Ovary (tissue), 9 donors: ENCODE data around the gene CD63. TPM values are rescaled to one million over a fixed set of nuclear protein-coding genes. Genes with fewer than 3 reads are reported as not detected.

Experiments
- DNase-seq, 5 donors: peaks; one replicate each; pipeline ENCODE4 v3.0.0-alpha.2; 2019 to 2020
- H3K27ac ChIP-seq, 2 donors: fragments of 200-600 bp; one replicate each; pipeline versions ENCODE4 v1.5.1 to v1.8.0; 2019 to 2022
- H3K27me3 ChIP-seq: fragments of 200-600 bp; one replicate; pipeline ENCODE4 v1.8.0; 2022
- H3K36me3 ChIP-seq: fragments of 200-600 bp; sonication (generic); one replicate; pipeline ENCODE4 v1.5.1; 2019
- H3K4me1 ChIP-seq: one replicate; pipeline ENCODE4 v1.8.1; 2013; ENCODE audit warnings: mild to moderate bottlenecking, moderate library complexity; ENCODE audit not compliant: insufficient read depth
- H3K4me3 ChIP-seq: fragments of 200-600 bp; sonication (generic); one replicate; pipeline ENCODE4 v1.5.1; 2017
- H3K9me3 ChIP-seq, 2 donors: fragments of 200-600 bp in 1 of 2; sonication (generic) in 1 of 2; one replicate each; pipeline versions ENCODE4 v1.5.1 to v1.8.1; 2013 to 2019; ENCODE audit warnings: mild to moderate bottlenecking in 1 of 2, moderate library complexity in 1 of 2
- EP300 ChIP-seq: sonication (generic); formaldehyde crosslinking; IDR thresholded peaks from one replicate; pipeline ENCODE4 v1.6.1; 2017; ENCODE audit warnings: antibody characterized with exemption
- POLR2A ChIP-seq: fragments of 450-650 bp; IDR thresholded peaks from one replicate; pipeline ENCODE4 v1.6.1; 2017; ENCODE audit warnings: antibody characterized with exemption, mild to moderate bottlenecking, moderate library complexity
- WGBS, 3 donors: extraction: QIAGEN DNeasy Blood & Tissue Kit in 1 of 3; methylation state at CpG; one replicate each; pipeline versions ENCODE4 v1.1.5 to v1.1.7; 2013 to 2017; 5-methylcytosine and 5-hydroxymethylcytosine counted together
- intact Hi-C, 4 donors: fragments of 100-400 bp; cut with DNase I; formaldehyde crosslinking; loops; one replicate each; pipeline versions ENCODE4 v1.11.0 to v1.15.1; 2022 to 2023
- polyA plus RNA-seq, 2 donors: library from polyadenylated mRNA; stranded (reverse); fragments of 200-250 nt in 1 of 2; fragments of 350-450 nt in 1 of 2; fragmentation: Illumina TruSeq in 1 of 2; extraction: RNeasy Lipid Tissue Mini Kit (QIAGEN cat#74804) in 1 of 2; gene quantifications; one replicate each; pipeline ENCODE4 v1.2.3, GENCODE V29; 2013 to 2014
- total RNA-seq, 7 donors: library from RNA; depleted of rRNA in 2 of 7; stranded (reverse); fragments of >200 nt in 2 of 7; fragmentation: NEBNext Ultra II Directional in 3 of 7; extraction: Animal tissue kit (Norgen Biotek cat#: 25700) in 3 of 7; gene quantifications; one replicate each; pipeline versions ENCODE4 v1.1.0 to v1.2.4, GENCODE V29; 2016 to 2023
- TF ChIP-seq, protein P1 (sequence below), 3 donors: fragments of 450-650 bp in 2 of 3; fragments of 200-600 bp in 1 of 3; IDR thresholded peaks; one replicate each; pipeline versions ENCODE4 v1.5.1 to v1.8.0; 2016 to 2022; ENCODE audit warnings: antibody characterized with exemption in 3 of 3, mild to moderate bottlenecking in 1 of 3
- donor health status: DM: no; HTN: no; CAD: no; lungs with moderate emphysema.
- donor health status: DM: no; HTN: no; CAD: no.
- donor health status: Bipolar disorder and iron deficiency.
- donor health status: DM: yes; HTN: yes; CAD: no.
- donor health status: DM: no; HTN: no; CAD: no.
- donor health status: DM: yes; HTN: yes; CAD: no.

Gene CD63
- total and polyA plus RNA-seq, 9 donors, result 406 to 1,943 (median 762) TPM

DNA sequence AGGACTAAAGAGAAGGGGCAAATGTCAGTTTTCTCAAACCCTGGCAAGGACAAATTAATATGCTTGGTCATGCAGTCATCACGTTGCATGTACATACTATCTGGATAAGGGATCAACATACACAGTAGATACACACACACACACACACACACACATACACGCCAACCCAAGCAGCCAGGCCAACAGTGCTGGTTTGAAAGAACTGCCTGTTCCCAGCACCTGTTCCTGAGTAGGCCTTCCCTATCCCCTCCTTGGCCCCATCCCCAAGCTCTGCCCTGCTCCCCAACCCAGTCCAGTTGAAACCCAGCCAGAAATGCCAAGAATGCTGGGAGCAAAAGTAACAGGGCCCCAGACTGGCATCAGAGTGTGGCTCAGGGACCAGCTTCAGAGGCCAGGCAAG, 25.5 kb downstream of the CD63 start:
- 75 to 87% (median 79%) methylated on average over 2 of the region's 2 CpGs for WGBS, 3 donors
- H3K4me3 ChIP-seq, result no peak overlapping the region

DNA sequence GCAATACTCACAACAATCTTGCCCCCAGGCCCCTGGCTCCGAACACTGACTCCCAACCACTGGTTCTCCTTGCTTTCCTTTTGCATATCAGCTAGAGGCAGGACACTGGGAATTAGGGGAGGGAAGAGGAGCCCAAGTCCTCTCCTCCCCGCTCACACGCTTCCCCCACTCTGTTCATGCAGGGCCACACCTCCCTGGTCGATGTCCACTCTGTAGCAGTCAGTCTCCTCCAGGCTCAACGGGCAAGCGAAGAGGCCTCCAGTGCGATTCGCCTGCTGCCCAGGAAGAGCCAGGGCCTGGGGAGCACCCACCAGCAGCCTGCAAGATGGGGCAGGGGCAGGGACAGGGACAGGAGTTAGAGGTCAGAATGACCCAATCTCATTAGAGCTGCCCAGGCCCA, 25.9 kb downstream of the CD63 start:
- H3K4me3 ChIP-seq, result no peak overlapping the region
- H3K27me3 ChIP-seq, result no peaks in the 10 kb centered on the region
- no peak overlapping the region for H3K27ac ChIP-seq
- 81 to 90% (median 86%) methylated on average over 8 of the region's 8 CpGs for whole genome bisulfite sequencing, 3 donors
- TF ChIP-seq, protein P1, sequence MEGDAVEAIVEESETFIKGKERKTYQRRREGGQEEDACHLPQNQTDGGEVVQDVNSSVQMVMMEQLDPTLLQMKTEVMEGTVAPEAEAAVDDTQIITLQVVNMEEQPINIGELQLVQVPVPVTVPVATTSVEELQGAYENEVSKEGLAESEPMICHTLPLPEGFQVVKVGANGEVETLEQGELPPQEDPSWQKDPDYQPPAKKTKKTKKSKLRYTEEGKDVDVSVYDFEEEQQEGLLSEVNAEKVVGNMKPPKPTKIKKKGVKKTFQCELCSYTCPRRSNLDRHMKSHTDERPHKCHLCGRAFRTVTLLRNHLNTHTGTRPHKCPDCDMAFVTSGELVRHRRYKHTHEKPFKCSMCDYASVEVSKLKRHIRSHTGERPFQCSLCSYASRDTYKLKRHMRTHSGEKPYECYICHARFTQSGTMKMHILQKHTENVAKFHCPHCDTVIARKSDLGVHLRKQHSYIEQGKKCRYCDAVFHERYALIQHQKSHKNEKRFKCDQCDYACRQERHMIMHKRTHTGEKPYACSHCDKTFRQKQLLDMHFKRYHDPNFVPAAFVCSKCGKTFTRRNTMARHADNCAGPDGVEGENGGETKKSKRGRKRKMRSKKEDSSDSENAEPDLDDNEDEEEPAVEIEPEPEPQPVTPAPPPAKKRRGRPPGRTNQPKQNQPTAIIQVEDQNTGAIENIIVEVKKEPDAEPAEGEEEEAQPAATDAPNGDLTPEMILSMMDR (IDR thresholded peaks at IDR 0.05), result no peak
- TF ChIP-seq POLR2A, result no peak
- no peak for TF ChIP-seq EP300
- H3K4me1 ChIP-seq, result peaks cover 5% of the 10 kb centered on the region
- H3K9me3 ChIP-seq, result no peaks in the 10 kb centered on the region
- H3K36me3 ChIP-seq, result no peaks in the 10 kb centered on the region
- DNase-seq, result no peak
- intact Hi-C loops, result no loop called here

More for the DNA sequence above, 25.5 kb downstream of the CD63 start:
- Histone ChIP-seq H3K4me1 (peaks cover 5% of the 10 kb centered on the region), H3K27ac (no peak overlapping the region), H3K36me3 (no peaks in the 10 kb centered on the region), H3K27me3 (no peaks in the 10 kb centered on the region), H3K9me3 (no peaks in the 10 kb centered on the region)
- TF ChIP-seq EP300 (no peak), POLR2A (no peak)
- TF ChIP-seq, protein P1 (IDR thresholded peaks at IDR 0.05), result no peak
- intact Hi-C loops, result no loop called here
- DNase-seq, result peak in 1 of 5 donors; percentile 9

DNA sequence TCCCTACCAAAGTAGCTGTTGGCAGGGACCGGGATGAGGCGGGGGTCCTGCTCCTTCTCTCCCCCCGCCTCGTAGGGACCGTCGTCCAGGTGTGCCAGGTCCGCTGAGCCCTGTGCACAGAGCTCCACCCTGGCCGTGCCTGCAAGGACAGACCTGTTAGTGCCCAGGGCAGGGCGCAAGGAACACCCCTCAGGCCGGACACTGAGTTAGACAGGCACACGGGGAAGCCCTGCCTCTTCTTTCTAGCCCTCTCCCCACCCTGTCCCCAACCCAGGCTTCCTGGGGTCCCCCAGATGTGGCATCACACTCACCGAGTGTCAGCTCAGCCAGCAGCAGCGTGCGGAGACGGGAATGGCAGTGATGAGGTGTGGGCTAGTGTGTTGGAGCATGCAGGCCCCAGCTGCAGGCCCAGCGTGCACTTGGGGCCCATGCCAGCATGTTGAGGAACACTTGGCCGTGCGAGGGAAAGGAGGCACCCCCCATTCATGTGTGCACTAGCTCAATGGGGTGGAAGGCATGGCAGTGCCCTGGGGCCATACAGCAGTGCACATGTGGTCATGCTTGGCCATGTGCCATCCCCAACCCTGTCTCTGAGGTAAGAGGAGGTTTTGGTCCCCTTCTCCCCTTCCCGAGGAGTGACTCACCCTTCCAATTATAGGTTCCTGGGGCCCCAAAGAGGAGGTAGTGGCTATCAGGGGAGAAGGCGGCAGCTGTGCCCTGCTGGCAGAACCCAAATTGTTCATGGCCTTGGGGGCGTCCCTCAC, 28.4 kb downstream of the CD63 start:
- Histone ChIP-seq H3K36me3 (no peaks in the 10 kb centered on the region), H3K4me1 (no peaks in the 10 kb centered on the region)

DNA sequence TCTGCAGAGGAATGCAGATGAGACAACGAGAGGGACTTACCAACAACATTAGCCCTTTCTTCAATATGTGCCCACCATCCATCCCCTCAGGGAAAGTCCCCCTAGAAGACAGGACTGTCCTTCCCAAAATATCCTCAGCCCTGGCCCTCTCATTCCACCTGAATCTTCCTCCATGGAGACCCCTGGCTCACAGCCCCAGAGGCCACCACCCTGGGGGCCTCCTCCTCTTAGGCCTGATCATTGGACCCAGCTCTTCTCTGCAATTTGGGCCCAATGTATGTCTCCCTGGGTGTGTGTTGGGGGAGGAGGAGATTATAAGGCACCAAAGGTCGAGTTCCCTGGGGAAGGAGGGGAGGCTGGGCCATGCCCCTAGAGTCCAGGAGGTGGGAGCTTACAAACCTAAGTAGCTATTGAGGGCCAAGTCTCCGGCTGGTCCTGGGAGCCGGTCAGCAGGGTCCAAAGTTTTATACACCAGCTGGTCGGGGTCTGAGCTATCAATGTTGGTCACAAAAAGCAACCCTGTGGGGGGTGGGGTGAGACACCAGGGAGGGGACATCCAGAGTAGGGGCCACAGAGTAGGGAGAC, 29.2 kb downstream of the CD63 start:
- peak in 2 of 5 donors; percentile 5 to 16 for DNase-seq
- H3K27ac ChIP-seq, result no peak overlapping the region
- H3K4me1 ChIP-seq, result no peaks in the 10 kb centered on the region
- WGBS, 3 donors, result 58 to 63% (median 62%) methylated on average over 5 of the region's 5 CpGs
- H3K4me3 ChIP-seq, result no peak overlapping the region
- H3K9me3 ChIP-seq, result no peaks in the 10 kb centered on the region
- intact Hi-C loops, result no loop called here
- H3K36me3 ChIP-seq, result no peaks in the 10 kb centered on the region
- TF ChIP-seq EP300 (no peak), POLR2A (no peak)
- TF ChIP-seq, protein P1 (IDR thresholded peaks at IDR 0.05), result no peak
- no peaks in the 10 kb centered on the region for H3K27me3 ChIP-seq

More for the DNA sequence above, 28.4 kb downstream of the CD63 start:
- no peak overlapping the region for H3K4me3 ChIP-seq
- no peaks in the 10 kb centered on the region for H3K9me3 ChIP-seq
- TF ChIP-seq POLR2A (no peak), EP300 (no peak)
- TF ChIP-seq, protein P1 (IDR thresholded peaks at IDR 0.05), result no peak
- intact Hi-C loops, result no loop called here
- H3K27ac ChIP-seq, result no peak overlapping the region
- H3K27me3 ChIP-seq, result no peaks in the 10 kb centered on the region
- WGBS, 3 donors, result 81 to 83% (median 81%) methylated on average over 21 of the region's 21 CpGs
- DNase-seq, result peak in 1 of 5 donors; percentile 27
